HG03095 (cell line): ENCODE measurements around the gene OSBPL10.
"Not testable (repeated sequence)": the region's sequence is repeated elsewhere in the genome, so short reads cannot be mapped to it uniquely, and the experiment has no call there.

Experiments
- ATAC-seq: cut with Tn5 transposase; IDR thresholded peaks from one replicate; pipeline ENCODE4 v1.9.1; 2021; ENCODE audit warnings: moderate library complexity; ENCODE audit not compliant: unreplicated experiment

Gene OSBPL10

GRCh38 chr3:31783851-31784250 lies 197.2 kb downstream of the OSBPL10 start:
- not testable (repeated sequence) for ATAC-seq

- ATAC-seq = not testable (repeated sequence)
These were observed 198.8 kb downstream of the OSBPL10 start for GRCh38 chr3:31782306-31782705.

DNA sequence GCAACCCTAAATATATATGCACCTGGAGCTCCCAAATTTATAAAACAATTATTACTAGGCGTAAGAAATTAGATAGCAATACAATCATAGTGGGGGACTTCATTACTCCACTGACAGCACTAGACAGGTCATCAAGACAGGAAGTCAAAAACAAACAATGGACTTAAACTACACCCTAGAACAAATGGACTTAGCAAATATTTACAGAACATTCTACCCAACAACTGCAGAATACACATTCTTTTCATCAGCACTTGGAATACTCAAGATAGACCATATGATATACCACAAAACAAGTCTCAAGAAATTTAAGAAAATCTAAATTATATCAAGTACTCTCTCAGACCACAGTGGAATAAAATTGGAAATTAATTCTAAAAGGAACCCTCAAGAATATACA lies 201.5 kb downstream of the OSBPL10 start:
- no peak for ATAC-seq

DNA sequence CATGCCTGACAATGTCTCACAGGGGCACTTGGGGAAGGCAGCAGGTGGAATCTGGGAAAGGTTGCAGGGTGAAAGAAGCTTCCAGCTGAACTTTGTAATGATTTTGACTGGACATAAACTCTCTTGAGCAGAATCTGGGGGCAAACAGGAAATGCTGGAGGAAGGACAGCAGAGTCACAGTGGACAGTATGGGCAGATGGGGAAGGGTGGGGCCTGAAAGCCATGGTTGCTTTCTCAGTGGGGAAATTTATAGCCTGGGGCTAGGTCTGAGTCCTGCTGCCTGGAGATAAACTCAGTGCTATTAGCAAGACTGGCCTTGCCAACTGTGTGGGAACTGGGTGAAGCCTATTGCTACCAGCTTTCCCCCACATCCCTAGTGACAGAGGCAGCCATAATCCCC lies 203.2 kb downstream of the OSBPL10 start:
- no peak for ATAC-seq

- no peak for ATAC-seq
These were observed 204.0 kb downstream of the OSBPL10 start for GRCh38 chr3:31777092-31777491.

- ATAC-seq = no peak
These were observed 205.0 kb downstream of the OSBPL10 start for GRCh38 chr3:31776016-31776415.

DNA sequence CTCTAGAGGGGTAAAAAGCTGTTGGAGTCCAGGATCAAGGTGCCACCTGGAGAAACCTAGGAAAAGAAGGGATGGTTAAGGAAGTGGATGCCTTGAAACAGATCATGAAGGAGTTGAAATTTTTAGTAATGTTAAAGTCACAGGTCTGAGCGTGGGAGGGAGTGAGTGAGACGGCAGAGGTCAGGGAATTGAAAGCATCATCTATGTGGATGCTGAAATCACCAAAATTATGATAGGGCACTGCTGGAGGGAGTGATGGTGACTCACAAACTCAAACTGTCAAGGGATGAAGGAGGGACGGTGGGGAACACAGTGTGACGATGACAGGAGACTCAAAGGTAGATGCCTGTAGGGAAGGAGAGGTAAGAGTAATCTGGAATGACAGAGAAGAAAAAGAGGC lies 205.7 kb downstream of the OSBPL10 start:
- no peak for ATAC-seq

DNA sequence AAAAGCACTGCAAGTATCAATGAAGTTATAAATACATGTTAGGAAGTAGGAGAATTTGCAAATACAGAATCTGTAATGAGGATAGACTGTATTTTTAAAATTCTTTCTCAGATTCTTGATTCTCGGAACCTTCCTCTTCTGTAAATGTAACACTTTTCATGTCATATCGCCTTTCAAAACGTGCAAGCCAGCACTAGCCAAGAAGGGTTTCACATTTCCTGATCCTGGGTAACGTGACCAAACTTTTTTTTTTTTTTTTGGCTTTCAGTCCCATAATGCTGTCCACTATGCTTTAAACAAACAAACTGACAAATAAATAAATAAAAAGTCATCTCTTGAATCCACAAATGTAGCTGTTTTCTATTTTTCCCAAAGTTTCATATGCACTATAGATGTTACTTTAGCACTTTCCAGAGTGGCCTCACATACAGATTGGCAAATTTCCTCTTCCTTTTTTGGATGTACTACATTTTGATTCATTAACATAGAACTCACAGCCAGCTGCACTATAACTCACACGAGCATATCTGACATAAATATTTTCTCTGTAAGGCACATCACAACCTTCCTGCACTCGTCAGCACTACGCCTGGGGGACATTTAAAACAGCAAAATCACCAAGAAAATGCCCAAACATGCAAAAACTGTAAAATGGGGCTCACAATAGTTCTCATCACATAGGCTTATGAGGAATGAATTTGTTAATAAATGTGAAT lies 208.1 kb downstream of the OSBPL10 start:
- ATAC-seq = no peak

- no peak for ATAC-seq
These were observed 208.8 kb downstream of the OSBPL10 start for GRCh38 chr3:31772272-31772671.

- ATAC-seq = no peak
These were observed 210.2 kb downstream of the OSBPL10 start for GRCh38 chr3:31770822-31771326.

DNA sequence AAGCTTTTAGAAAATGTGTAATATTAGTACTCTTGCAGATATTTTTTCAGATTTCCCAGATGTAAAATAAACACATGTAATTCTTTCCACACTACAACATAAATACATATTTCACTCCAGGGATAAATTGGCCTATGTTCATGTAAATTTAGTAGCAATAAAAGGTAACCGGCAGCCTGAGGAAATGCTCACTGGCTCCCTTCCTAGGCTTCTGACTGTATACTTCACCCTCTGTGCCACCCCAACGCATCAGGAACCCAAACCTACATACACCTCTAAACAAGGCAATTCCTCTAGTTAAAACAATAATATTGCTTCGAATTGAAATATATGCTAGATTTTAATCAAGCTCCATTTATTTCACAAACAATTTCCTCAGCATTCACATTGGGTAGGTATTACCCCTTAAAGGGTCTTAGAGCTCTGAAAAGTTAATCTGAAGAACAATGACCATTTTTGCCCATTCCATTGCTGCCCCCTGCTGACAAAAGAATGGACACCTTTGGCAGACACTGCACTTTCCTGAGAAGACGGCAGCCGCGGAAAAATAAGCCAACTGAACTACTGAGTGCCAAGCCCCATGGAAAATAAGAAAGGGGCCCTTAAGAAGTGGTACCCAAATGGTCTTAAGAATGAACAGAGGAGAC lies 212.5 kb downstream of the OSBPL10 start:
- no peak for ATAC-seq

DNA sequence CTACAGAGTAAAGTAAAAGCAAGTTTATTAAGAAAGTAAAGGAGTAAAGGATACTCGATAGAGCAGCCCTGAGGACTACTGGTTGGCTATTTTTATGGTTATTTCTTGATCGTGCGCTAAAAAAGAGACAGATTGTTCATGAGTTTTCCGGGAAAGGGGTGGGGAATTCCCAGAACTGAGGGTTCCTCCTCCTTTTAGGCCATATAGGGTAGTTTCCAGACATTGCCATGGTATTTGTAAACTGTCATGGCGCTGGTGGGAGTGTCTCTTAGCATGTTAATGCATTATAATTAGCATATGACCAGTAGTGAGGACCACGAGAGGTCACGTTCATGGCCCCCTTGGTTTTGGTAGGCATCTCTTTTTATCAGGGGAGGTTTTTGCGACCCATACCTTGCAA lies 213.1 kb downstream of the OSBPL10 start:
- ATAC-seq = no peak

- no peak for ATAC-seq
These were observed 214.4 kb downstream of the OSBPL10 start for GRCh38 chr3:31766669-31767068.

GRCh38 chr3:31765871-31766270 lies 215.2 kb downstream of the OSBPL10 start:
- no peak for ATAC-seq

DNA sequence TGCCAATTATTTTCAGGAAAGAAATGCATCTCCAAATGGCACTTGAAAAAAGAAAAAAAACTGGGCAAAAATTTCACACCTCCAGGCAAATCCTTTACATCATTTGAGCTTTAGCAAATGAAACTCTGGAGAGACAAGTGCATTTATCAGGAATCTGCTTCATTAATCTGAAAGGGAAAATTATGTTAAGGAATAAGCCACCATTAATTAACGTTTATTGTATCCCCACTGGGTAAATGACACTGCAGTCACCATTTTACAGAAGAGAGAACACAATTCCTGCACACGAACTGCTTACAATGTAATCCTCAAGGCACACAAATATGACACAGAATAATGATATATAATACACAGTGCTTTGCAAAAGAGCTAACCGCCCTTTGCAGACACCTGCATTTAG lies 217.3 kb downstream of the OSBPL10 start:
- ATAC-seq = no peak

- no peak for ATAC-seq
These were observed 218.1 kb downstream of the OSBPL10 start for GRCh38 chr3:31762888-31763351.

DNA sequence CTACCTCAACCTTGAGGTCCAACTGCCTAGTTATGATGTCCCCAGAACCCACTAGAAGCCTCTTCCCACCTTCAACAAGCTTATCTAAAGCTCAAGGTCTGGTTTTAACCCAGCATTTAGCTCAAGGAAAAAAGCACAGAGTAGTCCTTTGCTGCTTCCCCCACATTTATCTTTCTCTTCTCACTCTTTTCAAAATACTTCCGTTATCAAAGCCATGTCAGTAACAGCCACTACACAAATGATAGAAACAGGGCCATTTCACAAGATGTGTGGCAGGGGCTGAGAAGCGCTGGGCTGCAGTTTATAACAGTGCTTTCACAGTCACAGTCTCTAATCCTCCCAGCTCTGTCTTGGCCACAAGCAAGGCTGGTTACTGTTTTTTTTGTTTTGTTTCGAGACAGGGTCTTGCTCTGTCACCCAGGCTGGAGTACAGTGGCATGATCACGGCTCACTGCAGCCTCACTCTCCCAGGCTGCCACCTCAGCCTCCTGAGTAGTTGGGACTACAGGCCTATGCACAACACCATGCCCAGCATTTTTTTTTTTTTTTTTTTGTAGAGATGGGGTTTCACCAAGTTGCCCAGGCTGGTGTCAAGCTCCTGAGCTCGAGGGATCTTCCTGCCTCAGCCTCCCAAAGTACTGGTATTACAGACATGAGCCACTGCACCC lies 218.8 kb downstream of the OSBPL10 start:
- no peak for ATAC-seq

- no peak for ATAC-seq
These were observed 220.4 kb downstream of the OSBPL10 start for GRCh38 chr3:31760654-31761053.

DNA sequence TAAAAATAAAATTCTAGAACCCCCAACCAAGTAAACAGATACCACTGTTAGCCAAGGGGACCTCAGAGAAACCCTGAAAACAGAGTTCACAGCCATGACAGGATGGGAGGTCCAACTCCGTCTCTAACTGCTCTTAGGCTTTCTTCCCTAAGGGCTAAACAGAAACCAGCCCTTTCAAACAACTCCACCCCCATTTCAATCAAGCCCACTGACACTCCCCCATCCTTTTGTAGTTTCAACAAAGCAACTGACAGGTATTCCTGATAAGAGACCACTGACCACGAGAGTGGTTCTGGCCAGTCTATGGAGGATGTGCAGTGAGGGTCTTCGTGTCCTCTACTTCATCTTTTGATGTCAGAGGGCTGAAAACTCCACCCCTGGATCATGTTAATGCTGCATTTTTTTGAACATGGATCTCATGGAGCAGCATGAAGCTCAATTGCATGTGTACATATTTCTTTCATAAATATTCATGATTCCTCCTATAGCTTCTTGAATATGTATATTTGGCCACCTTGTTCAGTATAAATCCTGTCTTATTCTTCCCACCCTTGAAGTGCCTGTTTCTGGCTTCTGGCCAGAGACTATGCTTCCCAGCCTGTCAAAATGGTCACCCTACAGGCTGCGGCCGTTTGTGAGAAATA lies 222.6 kb downstream of the OSBPL10 start:
- ATAC-seq = no peak

DNA sequence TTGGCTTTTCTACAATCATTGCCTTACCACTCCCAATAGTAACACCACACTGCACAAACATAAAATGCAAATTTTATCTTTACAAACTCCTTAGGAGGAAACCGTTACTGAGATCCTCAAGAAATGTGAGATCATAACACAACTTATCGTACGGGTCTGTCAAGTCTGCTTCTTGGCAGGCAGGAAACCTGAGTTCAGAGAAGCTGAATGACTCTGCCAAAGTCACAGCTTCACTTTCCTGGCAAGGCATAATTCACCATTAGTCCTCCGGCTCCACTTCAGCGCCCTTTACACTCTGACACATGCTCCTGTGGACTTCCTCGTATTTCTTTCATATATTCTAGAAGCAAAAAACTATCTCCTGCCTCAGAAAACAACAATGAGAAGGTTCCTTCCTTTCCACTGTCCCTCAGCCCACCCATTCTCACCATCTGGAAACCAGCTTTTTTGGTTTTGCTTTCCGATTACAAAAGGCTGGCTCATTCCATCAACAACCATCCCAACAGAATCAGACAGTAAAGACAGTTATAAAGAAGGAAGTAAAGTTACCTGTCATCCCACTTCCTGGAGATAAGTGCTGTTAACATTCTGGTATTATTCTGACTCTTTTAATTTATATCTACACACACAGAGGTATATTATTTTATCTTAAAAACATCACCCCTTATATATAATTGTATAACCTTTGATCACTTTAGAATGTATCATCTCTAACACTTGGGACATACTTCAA lies 225.0 kb downstream of the OSBPL10 start:
- ATAC-seq = no peak
